B cell (primary cell): Measurements from ENCODE around the gene KDM1B.

ENCODE experiments used
- CTCF ChIP-seq: fragments of 200-600 bp; IDR thresholded peaks from one replicate; pipeline ENCODE4 v1.8.0; 2022; ENCODE audit warnings: antibody characterized with exemption, mild to moderate bottlenecking
- EZH2 ChIP-seq: IDR thresholded peaks from 2 replicates; pipeline ENCODE4 v1.6.1; 2012; ENCODE audit warnings: borderline replicate concordance, low read depth, mild to moderate bottlenecking, moderate library complexity, low read length; ENCODE audit not compliant: insufficient read depth, poor library complexity, severe bottlenecking

GRCh38 chr6:18216411-18216810, 61.2 kb downstream of the KDM1B start:
- TF ChIP-seq CTCF = no peak
- TF ChIP-seq EZH2 = no peak
